Measurements from ENCODE around the gene ITGA11.

The ITGA11 gene

GRCh38 chr15:68386587-68387288 is 45.2 kb downstream of the ITGA11 start:
- DNase-seq: no peak

- no peak for DNase-seq
Measured at GRCh38 chr15:68385671-68386586, 46.0 kb downstream of the ITGA11 start.

- no peak for DNase-seq
Measured at GRCh38 chr15:68385240-68385561, 46.8 kb downstream of the ITGA11 start.

GRCh38 chr15:68384451-68385239 is 47.3 kb downstream of the ITGA11 start:
- DNase-seq: peak; percentile 92

GRCh38 chr15:68383161-68384074 is 48.5 kb downstream of the ITGA11 start:
- no peak for DNase-seq

GRCh38 chr15:68382286-68383007 is 49.5 kb downstream of the ITGA11 start:
- DNase-seq: no peak

- no peak for DNase-seq
Measured at GRCh38 chr15:68380456-68380855, 51.5 kb downstream of the ITGA11 start.

GRCh38 chr15:68379759-68380290 is 52.1 kb downstream of the ITGA11 start:
- no peak for DNase-seq

- DNase-seq: no peak
Measured at GRCh38 chr15:68379058-68379758, 52.8 kb downstream of the ITGA11 start.

GRCh38 chr15:68378595-68378994 is 53.4 kb downstream of the ITGA11 start:
- DNase-seq: no peak

- no peak for DNase-seq
Measured at GRCh38 chr15:68377766-68378165, 54.2 kb downstream of the ITGA11 start.

GRCh38 chr15:68376447-68377060 is 55.4 kb downstream of the ITGA11 start:
- no peak for DNase-seq

GRCh38 chr15:68375716-68376220 is 56.2 kb downstream of the ITGA11 start:
- no peak for DNase-seq

GRCh38 chr15:68375191-68375631 is 56.8 kb downstream of the ITGA11 start:
- no peak for DNase-seq

- DNase-seq: no peak
Measured at GRCh38 chr15:68374168-68374745, 57.7 kb downstream of the ITGA11 start.

- DNase-seq: no peak
Measured at GRCh38 chr15:68373028-68373427, 58.9 kb downstream of the ITGA11 start.

GRCh38 chr15:68372291-68372811 is 59.6 kb downstream of the ITGA11 start:
- DNase-seq: no peak

- DNase-seq: no peak
Measured at GRCh38 chr15:68371851-68372250, 60.1 kb downstream of the ITGA11 start.

GRCh38 chr15:68371160-68371559 is 60.8 kb downstream of the ITGA11 start:
- DNase-seq: no peak
